LNCaP clone FGC (cell line): ENCODE measurements around the gene LMNB1.

Source experiments
- DNase-seq: peaks from one replicate; pipeline ENCODE4 v3.0.0-alpha.2; 2011; ENCODE audit warnings: low read depth
- H3K4me3 ChIP-seq: 2 replicates; pipeline ENCODE4 v1.5.1; 2011; ENCODE audit warnings: mild to moderate bottlenecking, low read depth, low read length, control low read depth
- TF ChIP-seq, protein P1 (sequence below): IDR thresholded peaks from 2 replicates; pipeline ENCODE4 v1.5.1; 2012; ENCODE audit warnings: mild to moderate bottlenecking; ENCODE audit not compliant: control insufficient read depth, insufficient read depth; ENCODE audit errors: extremely low read depth

Gene LMNB1

DNA sequence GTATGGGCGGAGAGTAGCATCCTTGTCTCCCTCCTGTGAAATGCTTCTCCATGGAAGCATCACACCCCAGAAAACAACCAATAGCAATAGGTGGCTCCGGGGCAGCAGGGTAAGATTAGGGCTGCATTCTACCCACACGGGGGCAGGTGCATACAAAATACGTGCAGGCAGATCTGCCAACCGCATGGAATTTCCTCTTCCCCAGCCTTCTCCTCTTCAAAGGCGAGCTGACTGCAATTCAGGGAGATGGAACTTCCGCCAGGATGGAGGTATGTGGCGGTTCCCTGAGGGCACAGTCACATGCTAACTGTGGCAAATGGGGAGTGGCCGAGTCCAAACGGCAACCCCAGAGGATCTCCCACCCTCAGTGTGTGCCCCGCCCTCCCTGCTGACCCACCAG, 81.5 kb downstream of the LMNB1 start:
- TF ChIP-seq, protein P1, sequence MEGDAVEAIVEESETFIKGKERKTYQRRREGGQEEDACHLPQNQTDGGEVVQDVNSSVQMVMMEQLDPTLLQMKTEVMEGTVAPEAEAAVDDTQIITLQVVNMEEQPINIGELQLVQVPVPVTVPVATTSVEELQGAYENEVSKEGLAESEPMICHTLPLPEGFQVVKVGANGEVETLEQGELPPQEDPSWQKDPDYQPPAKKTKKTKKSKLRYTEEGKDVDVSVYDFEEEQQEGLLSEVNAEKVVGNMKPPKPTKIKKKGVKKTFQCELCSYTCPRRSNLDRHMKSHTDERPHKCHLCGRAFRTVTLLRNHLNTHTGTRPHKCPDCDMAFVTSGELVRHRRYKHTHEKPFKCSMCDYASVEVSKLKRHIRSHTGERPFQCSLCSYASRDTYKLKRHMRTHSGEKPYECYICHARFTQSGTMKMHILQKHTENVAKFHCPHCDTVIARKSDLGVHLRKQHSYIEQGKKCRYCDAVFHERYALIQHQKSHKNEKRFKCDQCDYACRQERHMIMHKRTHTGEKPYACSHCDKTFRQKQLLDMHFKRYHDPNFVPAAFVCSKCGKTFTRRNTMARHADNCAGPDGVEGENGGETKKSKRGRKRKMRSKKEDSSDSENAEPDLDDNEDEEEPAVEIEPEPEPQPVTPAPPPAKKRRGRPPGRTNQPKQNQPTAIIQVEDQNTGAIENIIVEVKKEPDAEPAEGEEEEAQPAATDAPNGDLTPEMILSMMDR = no peak
- no peak for DNase-seq
- H3K4me3 ChIP-seq = no peak overlapping the region

DNA sequence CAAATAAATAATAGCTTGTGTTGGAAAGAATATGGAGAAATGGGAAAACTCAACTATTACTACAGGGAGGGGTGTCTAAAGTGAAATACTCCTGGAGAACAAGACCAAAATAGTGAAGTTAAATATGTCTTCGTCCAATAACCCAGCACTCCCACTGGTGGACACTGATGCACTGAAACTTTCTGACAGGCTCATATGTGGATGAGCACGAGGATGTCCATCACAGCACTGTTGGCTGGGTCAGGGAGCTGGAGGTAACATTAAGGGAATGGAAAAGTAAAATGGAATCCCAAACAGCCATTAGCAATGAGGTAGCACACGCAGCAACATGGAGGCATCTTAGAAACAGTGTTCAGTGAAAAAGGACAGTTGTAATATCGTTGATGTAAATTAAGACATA, 86.5 kb downstream of the LMNB1 start:
- no peak for DNase-seq
- TF ChIP-seq, protein P1 = no peak
- H3K4me3 ChIP-seq = no peak overlapping the region

DNA sequence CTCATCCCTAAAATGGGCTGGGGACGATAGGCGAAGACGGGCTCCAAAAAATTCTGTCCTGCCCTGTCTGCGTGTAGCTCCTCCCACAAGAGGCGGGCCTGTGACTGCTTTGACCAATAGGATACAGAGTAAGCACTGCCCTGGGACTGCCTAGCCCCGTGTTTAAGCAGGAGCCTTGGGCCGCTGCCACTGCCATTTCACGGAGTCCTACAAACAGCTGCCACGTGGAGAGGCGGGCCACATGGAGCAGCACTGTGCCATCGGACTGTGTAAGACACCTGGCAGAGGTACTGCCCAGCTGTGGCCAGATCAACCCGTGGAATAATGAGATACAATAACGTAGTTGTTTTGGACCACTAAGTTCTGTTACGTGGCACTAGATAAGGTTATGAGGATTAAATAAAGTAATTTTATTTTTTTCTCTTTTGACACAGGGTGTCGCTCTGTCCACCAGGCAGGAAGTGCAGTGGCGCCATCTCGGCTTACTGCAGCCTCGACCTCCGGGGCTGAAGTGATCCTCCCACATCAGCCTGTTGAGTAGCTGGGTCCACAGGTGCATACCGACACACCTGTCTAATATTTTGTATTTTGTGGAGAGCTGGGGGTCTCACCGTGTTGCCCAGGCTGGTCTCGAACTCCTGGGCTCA, 87.2 kb downstream of the LMNB1 start:
- TF ChIP-seq, protein P1 = no peak
- H3K4me3 ChIP-seq = no peak overlapping the region
- DNase-seq = no peak

DNA sequence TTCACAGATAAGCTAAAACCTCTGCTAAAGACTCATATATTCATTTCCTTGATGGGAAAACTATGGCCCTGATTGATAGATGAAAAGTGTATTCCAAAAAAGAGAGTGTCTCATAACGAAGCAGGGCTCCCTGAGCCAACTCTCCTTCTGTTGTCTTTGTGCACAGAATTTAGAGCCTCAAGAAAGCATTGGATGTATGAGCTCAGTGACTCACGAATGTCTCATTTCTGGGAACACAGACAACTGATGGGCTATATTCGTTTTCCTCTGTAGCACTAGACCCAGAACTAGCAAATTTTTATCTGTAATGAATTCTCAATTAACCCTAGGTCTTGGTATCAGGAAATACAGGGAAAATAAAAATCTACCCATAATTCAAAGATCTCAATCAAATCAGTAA, 88.4 kb downstream of the LMNB1 start:
- no peak overlapping the region for H3K4me3 ChIP-seq
- TF ChIP-seq, protein P1 = no peak
- no peak for DNase-seq

DNA sequence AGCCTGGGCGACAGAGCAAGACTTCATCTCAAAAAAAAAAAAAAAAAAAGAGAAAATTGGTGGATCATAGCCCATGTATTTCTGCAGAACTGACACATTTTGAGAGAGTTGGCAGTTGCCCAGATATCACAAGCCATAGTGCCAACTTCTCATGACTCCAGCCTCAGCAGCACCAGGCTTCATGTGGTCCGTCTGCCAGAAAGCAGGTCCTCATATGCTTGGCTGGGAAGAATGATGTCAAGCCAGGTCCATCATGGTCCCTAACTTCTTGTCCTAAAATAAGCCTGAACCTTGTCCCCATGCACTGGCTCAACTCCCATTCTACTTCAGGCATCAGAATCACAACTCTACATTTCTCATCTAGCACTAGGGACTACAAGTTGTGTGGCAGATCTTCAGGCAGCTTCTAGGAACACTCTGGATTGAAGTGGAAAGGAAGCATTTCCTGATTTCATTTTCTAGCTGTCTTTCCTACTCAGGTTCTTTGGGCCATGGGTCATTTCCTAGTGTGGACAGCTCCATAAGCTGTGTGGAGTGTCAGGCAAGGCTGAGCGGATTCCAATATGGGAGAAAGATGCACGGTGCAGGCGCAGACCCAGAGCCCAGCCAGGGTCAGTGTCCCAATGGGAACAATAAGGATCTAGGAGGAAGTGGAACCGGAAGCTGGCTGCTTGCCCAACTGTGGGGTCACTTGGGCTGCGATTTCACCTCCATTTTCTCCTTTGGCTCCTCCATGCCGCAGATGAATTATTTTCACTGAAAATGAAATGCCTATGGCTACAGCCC, 90.1 kb downstream of the LMNB1 start:
- DNase-seq = no peak
- TF ChIP-seq, protein P1 = no peak

DNA sequence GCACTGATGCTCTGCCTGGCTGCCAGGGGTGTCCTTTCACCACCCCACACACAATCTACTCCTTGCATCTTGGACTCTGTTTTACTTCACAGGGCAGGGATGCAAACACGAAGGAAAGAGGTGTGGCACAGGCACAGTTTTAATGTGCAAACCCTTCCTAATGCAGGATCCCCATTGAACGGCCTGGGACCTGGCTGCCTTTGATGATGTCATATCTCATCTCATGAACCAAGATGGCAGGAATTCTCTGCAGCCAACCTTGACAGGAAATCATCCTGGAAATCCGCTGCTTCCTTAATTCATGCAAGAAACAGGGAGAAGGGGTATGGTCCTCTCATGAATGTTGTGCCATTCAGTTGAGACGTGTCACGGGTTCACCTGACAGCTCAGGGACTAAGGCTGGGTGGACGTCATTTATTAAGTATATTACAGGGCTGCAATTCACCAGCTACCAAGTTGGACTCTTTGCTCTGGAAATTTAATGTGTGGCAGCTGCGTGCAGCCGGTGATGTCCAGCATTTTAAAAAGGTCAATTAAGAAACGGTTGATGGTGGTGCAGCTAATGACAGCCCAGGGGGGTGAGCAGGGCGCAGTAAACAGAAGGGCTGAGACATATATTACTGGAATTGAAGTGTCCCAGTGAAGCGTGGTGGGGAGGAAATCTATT, 91.5 kb downstream of the LMNB1 start:
- TF ChIP-seq, protein P1 = no peak
- no peak overlapping the region for H3K4me3 ChIP-seq
- no peak for DNase-seq

More for the DNA sequence above, 90.1 kb downstream of the LMNB1 start:
- H3K4me3 ChIP-seq = no peak overlapping the region
